ENCODE results near the gene DCLK1. TPM values are rescaled to one million over a fixed set of nuclear protein-coding genes. Genes with fewer than 3 reads are reported as not detected.

DCLK1 gene
- total RNA-seq, 1 experiment from 2014 or later = 0.10 TPM

- no peak overlapping the region for H3K27ac ChIP-seq (ENCODE audit: low read depth, low read length)
- POLR2A ChIA-PET = no interaction called here
- no peak overlapping the region for H2AFZ ChIP-seq (ENCODE audit: low read depth, low read length, poor library complexity, severe bottlenecking)
- RAD21 ChIA-PET (ENCODE audit: low non-redundant PET in 1 of 2, low total read pairs in 2 of 2, uncharacterized antibody in 2 of 2, unreplicated experiment in 2 of 2) = no interaction called here
- intact Hi-C loops (cut with micrococcal nuclease) = no loop called here
- no peak overlapping the region for H3K4me2 ChIP-seq (ENCODE audit: low read length)
- no peaks in the 10 kb centered on the region for H3K9me2 ChIP-seq (ENCODE audit: insufficient read depth)
- no peaks in the 10 kb centered on the region for H4K20me1 ChIP-seq (ENCODE audit: insufficient read depth)
- no peaks in the 10 kb centered on the region for H3K9me3 ChIP-seq (ENCODE audit: control insufficient read depth in 1 of 2, insufficient read depth in 1 of 2, low read depth in 1 of 2, low read length in 2 of 2)
- H3K27me3 ChIP-seq (ENCODE audit: insufficient read depth, low read length) = peaks cover 53% of the 10 kb centered on the region
- H3K4me3 ChIP-seq (replicated peaks in 1 of 2; ENCODE audit: low read depth in 1 of 2, low read length in 2 of 2) = no peak overlapping the region
- DNase-seq (ENCODE audit: low read depth, low spot score) = no peak
- H3K79me2 ChIP-seq (ENCODE audit: insufficient read depth, low read length) = no peaks in the 10 kb centered on the region
- CTCF ChIA-PET = no interaction called here
- H3K9ac ChIP-seq (ENCODE audit: low read length) = no peak overlapping the region
- ATAC-seq = no peak
- H3K4me1 ChIP-seq (ENCODE audit: control insufficient read depth in 1 of 2, insufficient read depth in 2 of 2, low read length in 2 of 2) = peaks cover 0 to 6% of the 10 kb centered on the region in 2 experiments; a peak in 1 of 4 replicates
- BruUV-seq (replicated peaks) = no TSS peak
- no peaks in the 10 kb centered on the region for H3K36me3 ChIP-seq (ENCODE audit: control insufficient read depth in 1 of 2, insufficient read depth in 2 of 2, low read length in 2 of 2)
- TF ChIP-seq FOSL1 (IDR thresholded peaks at IDR 0.05; ENCODE audit: low read depth) = no peak
- no peak for TF ChIP-seq ATF3 (IDR thresholded peaks at IDR 0.05)
- TF ChIP-seq EZH2 (IDR thresholded peaks at IDR 0.05) = no peak
- TF ChIP-seq POLR2AphosphoS5 (IDR thresholded peaks at IDR 0.05; ENCODE audit: low read depth, low read length) = no peak
- no peak for TF ChIP-seq REST (IDR thresholded peaks at IDR 0.05; ENCODE audit: low read depth)
- no peak for TF ChIP-seq RAD21 (IDR thresholded peaks at IDR 0.05; ENCODE audit: low read depth)
- TF ChIP-seq YY1 (IDR thresholded peaks at IDR 0.05; ENCODE audit: extremely low read depth, insufficient replicate concordance, low read depth, low read length) = no peak
- TF ChIP-seq ELF1 (IDR thresholded peaks at IDR 0.05; ENCODE audit: borderline replicate concordance, low read depth) = no peak
- no peak for TF ChIP-seq SP1 (IDR thresholded peaks at IDR 0.05; ENCODE audit: low read depth)
- TF ChIP-seq POLR2A (IDR thresholded peaks at IDR 0.05; ENCODE audit: borderline replicate concordance, extremely low read depth, insufficient read depth, insufficient read length) = no peak
- no peak for TF ChIP-seq ZBTB33 (IDR thresholded peaks at IDR 0.05; ENCODE audit: extremely low read depth, insufficient replicate concordance, low read length)
- TF ChIP-seq EGR1 (IDR thresholded peaks at IDR 0.05; ENCODE audit: low read depth) = no peak
- no peak for TF ChIP-seq MAX (IDR thresholded peaks at IDR 0.05)
- no peak for TF ChIP-seq SRF (IDR thresholded peaks at IDR 0.05; ENCODE audit: low read depth)
- TF ChIP-seq ZFX (IDR thresholded peaks at IDR 0.05) = no peak
- TF ChIP-seq JUND (IDR thresholded peaks at IDR 0.05) = no peak
- TF ChIP-seq TCF7L2 (IDR thresholded peaks at IDR 0.05; ENCODE audit: borderline replicate concordance, extremely low read depth, insufficient read depth, insufficient read length) = no peak
- no peak for TF ChIP-seq EZH2phosphoT487 (IDR thresholded peaks at IDR 0.05; ENCODE audit: borderline replicate concordance)
Measured at GRCh38 chr13:35888981-35889380, 242.2 kb downstream of the DCLK1 start.
